ENCODE results near the gene HECW1. TPM values are rescaled to one million over a fixed set of nuclear protein-coding genes. Genes with fewer than 3 reads are reported as not detected.

Gene HECW1
- total and polyA plus RNA-seq, 2 of the 13 experiments (the other 11 are each of a cell fraction or from before 2014, with no cell fraction given) = not detected

DNA sequence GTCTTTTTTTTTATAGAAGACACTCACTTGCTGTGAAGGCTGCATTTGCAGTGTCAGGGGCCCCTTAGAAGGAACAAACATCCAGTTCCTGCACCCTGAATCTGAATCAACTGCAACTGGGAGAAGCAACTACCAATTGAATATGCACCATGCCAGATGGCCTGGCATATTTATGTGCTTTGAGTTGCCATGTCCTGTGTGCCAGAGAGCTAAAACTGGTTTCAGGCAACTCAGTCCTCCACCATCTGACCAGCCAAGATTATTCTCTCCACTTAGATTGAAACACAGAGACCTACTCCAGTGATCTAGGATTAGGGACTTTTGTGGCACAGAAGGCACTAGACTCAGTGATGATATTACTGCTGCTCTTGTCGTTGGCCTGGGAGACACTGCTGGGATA, 225.4 kb downstream of the HECW1 start:
- Histone ChIP-seq H3K27me3 (ENCODE audit: control insufficient read depth in 1 of 2, insufficient read depth in 2 of 2, low read length in 2 of 2) (no peaks in the 10 kb centered on the region; a peak in 1 of 5 replicates), H4K20me1 (ENCODE audit: insufficient read depth, low read length) (no peaks in the 10 kb centered on the region), H3K4me3 (replicated peaks in 1 of 3; ENCODE audit: insufficient read depth in 1 of 3, low read depth in 2 of 3, low read length in 3 of 3) (no peak overlapping the region), H3K4me1 (ENCODE audit: insufficient read depth, low read length) (no peaks in the 10 kb centered on the region), H3K36me3 (replicated peaks in 1 of 2; ENCODE audit: control insufficient read depth in 1 of 2, insufficient read depth in 2 of 2, low read length in 2 of 2) (no peaks in the 10 kb centered on the region), H3K9ac (ENCODE audit: insufficient read depth, low read depth, low read length) (no peak overlapping the region), H3K27ac (ENCODE audit: extremely low read length, insufficient read depth, low read length) (no peak overlapping the region), H3K9me3 (ENCODE audit: low read length) (no peaks in the 10 kb centered on the region), H2AFZ (ENCODE audit: low read length) (no peak overlapping the region), H3K79me2 (ENCODE audit: insufficient read depth, low read length) (no peaks in the 10 kb centered on the region), H3K4me2 (ENCODE audit: low read depth, low read length) (no peak overlapping the region)
- WGBS (ENCODE audit: low lambda C conversion rate) = 29% methylated on average over 1 of the region's 1 CpG
- in situ Hi-C loops (cut with HindIII; ENCODE audit: extremely low pct_ligation_motif_present, low pct_unique_long_range_greater_than_20kb) (no loop called here), intact Hi-C loops (cut with micrococcal nuclease; ENCODE audit: unreplicated experiment) (no loop called here)
- TF ChIP-seq CREM (IDR thresholded peaks at IDR 0.05) (no peak), CREM (CRISPR knock-in tag; IDR thresholded peaks at IDR 0.05) (no peak), ZNF572 (CRISPR knock-in tag; IDR thresholded peaks at IDR 0.05) (no peak), ZFP36 (IDR thresholded peaks at IDR 0.05; ENCODE audit: borderline replicate concordance, low read depth, low read length, partially characterized antibody) (no peak), NFATC3 (CRISPR knock-in tag; IDR thresholded peaks at IDR 0.05) (no peak), ZNF674 (CRISPR knock-in tag; IDR thresholded peaks at IDR 0.05; ENCODE audit: low read depth) (no peak)
- TF ChIP-seq, protein P1, sequence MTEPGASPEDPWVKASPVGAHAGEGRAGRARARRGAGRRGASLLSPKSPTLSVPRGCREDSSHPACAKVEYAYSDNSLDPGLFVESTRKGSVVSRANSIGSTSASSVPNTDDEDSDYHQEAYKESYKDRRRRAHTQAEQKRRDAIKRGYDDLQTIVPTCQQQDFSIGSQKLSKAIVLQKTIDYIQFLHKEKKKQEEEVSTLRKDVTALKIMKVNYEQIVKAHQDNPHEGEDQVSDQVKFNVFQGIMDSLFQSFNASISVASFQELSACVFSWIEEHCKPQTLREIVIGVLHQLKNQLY (CRISPR knock-in tag; IDR thresholded peaks at IDR 0.05) = no peak
- FAIRE-seq (no peak), ATAC-seq (no peak), DNase-seq (ENCODE audit: low spot score) (no peak)
- ChIA-PET CTCF (ENCODE audit: low intra/inter-chr PET ratio, low total read pairs) (no interaction called here), POLR2A (no interaction called here)
- no TSS peak for BruUV-seq (replicated peaks)

DNA sequence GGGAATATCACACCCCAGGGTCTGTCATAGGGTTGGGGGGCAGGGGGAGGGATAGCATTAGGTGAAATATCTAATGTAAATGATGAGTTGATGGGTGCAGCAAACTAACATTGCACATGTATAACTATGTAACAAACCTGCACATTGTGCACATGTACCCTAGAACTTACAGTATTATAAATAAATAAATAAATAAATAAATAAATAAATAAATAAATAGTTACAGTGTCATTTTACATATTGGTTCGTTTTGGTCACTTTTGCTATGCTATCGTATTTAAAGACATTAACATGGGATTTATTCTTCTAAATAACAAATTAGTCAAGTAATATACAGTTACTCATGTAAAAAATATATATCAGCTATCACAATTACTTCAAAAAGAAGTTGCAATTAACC, 228.7 kb downstream of the HECW1 start:
- Histone ChIP-seq H4K20me1 (ENCODE audit: insufficient read depth, low read length) (no peaks in the 10 kb centered on the region), H2AFZ (ENCODE audit: low read length) (no peak overlapping the region), H3K4me1 (ENCODE audit: insufficient read depth, low read length) (no peaks in the 10 kb centered on the region), H3K9ac (ENCODE audit: insufficient read depth, low read depth, low read length) (no peak overlapping the region), H3K9me3 (ENCODE audit: low read length) (no peaks in the 10 kb centered on the region), H3K4me2 (ENCODE audit: low read depth, low read length) (no peak overlapping the region), H3K27ac (ENCODE audit: extremely low read length, insufficient read depth, low read length) (no peak overlapping the region), H3K4me3 (replicated peaks in 1 of 3; ENCODE audit: insufficient read depth in 1 of 3, low read depth in 2 of 3, low read length in 3 of 3) (no peak overlapping the region), H3K79me2 (ENCODE audit: insufficient read depth, low read length) (no peaks in the 10 kb centered on the region), H3K27me3 (ENCODE audit: control insufficient read depth in 1 of 2, insufficient read depth in 2 of 2, low read length in 2 of 2) (no peaks in the 10 kb centered on the region), H3K36me3 (replicated peaks in 1 of 2; ENCODE audit: control insufficient read depth in 1 of 2, insufficient read depth in 2 of 2, low read length in 2 of 2) (no peaks in the 10 kb centered on the region)
- in situ Hi-C loops (cut with HindIII; ENCODE audit: extremely low pct_ligation_motif_present, low pct_unique_long_range_greater_than_20kb) = no loop called here
- 22% methylated on average over 2 of the region's 2 CpGs for WGBS (ENCODE audit: low lambda C conversion rate)
- CTCF ChIA-PET (ENCODE audit: low intra/inter-chr PET ratio, low total read pairs) = no interaction called here
- BruUV-seq (replicated peaks) = no TSS peak
- TF ChIP-seq RFXAP (CRISPR knock-in tag; IDR thresholded peaks at IDR 0.05; ENCODE audit: borderline replicate concordance) (no peak), NFE2 (CRISPR knock-in tag; IDR thresholded peaks at IDR 0.05) (no peak), MAFF (IDR thresholded peaks at IDR 0.05; ENCODE audit: low read depth, low read length) (no peak), BRD4 (CRISPR knock-in tag; IDR thresholded peaks at IDR 0.05) (no peak), GFI1 (CRISPR knock-in tag; IDR thresholded peaks at IDR 0.05; ENCODE audit: borderline replicate concordance) (no peak), ZNF768 (CRISPR knock-in tag; IDR thresholded peaks at IDR 0.05) (no peak)
- TF ChIP-seq, protein P2, sequence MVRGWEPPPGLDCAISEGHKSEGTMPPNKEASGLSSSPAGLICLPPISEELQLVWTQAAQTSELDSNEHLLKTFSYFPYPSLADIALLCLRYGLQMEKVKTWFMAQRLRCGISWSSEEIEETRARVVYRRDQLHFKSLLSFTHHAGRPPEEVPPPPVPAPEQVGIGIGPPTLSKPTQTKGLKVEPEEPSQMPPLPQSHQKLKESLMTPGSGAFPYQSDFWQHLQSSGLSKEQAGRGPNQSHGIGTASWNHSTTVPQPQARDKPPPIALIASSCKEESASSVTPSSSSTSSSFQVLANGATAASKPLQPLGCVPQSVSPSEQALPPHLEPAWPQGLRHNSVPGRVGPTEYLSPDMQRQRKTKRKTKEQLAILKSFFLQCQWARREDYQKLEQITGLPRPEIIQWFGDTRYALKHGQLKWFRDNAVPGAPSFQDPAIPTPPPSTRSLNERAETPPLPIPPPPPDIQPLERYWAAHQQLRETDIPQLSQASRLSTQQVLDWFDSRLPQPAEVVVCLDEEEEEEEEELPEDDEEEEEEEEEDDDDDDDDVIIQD (CRISPR knock-in tag; IDR thresholded peaks at IDR 0.05; ENCODE audit: low read depth) = no peak
- TF ChIP-seq, protein P3, sequence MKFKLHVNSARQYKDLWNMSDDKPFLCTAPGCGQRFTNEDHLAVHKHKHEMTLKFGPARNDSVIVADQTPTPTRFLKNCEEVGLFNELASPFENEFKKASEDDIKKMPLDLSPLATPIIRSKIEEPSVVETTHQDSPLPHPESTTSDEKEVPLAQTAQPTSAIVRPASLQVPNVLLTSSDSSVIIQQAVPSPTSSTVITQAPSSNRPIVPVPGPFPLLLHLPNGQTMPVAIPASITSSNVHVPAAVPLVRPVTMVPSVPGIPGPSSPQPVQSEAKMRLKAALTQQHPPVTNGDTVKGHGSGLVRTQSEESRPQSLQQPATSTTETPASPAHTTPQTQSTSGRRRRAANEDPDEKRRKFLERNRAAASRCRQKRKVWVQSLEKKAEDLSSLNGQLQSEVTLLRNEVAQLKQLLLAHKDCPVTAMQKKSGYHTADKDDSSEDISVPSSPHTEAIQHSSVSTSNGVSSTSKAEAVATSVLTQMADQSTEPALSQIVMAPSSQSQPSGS (CRISPR knock-in tag; IDR thresholded peaks at IDR 0.05) = no peak
- POLR2A ChIA-PET = no interaction called here
- intact Hi-C loops (cut with micrococcal nuclease; ENCODE audit: unreplicated experiment) = no loop called here
- FAIRE-seq (no peak), ATAC-seq (no peak), DNase-seq (ENCODE audit: low spot score) (no peak)

Data from HepG2 (cell line).